Lower leg skin (tissue), 3 donors: ENCODE measurements around the gene GATA6.

ENCODE experiments used
- CTCF ChIP-seq, 3 donors: fragments of 450-650 bp; IDR thresholded peaks; one replicate each; pipeline ENCODE4 v1.5.1; 2016; ENCODE audit warnings: antibody characterized with exemption in 3 of 3, mild to moderate bottlenecking in 3 of 3, moderate library complexity in 2 of 3
- POLR2A ChIP-seq, 2 donors: fragments of 450-650 bp; IDR thresholded peaks; one replicate each; pipeline ENCODE4 v1.6.1; 2016 to 2017; ENCODE audit warnings: antibody characterized with exemption in 2 of 2, mild to moderate bottlenecking in 1 of 2, moderate library complexity in 1 of 2

- TF ChIP-seq CTCF (IDR thresholded peaks at IDR 0.05) (no peak), POLR2A (IDR thresholded peaks at IDR 0.05) (no peak)
These were observed 81.2 kb downstream of the GATA6 start for GRCh38 chr18:22250591-22250996.
